Fibroblast of lung (primary cell): Measurements from ENCODE around the gene SH2D4B.

Experiments
- CTCF ChIP-seq, 2 donors: IDR thresholded peaks in 1 of 2; conservative IDR thresholded peaks in 1 of 2; 1 replicate in 1 of 2; 2 replicates in 1 of 2; pipeline ENCODE4 v1.5.1; 2011 to 2012; ENCODE audit warnings: low read length in 2 of 2, control low read depth in 1 of 2, inconsistent platforms in 1 of 2, low read depth in 1 of 2, mild to moderate bottlenecking in 1 of 2
- EZH2 ChIP-seq: IDR thresholded peaks from 2 replicates; pipeline ENCODE4 v1.5.1; 2012; ENCODE audit warnings: low read length, control low read depth, mild to moderate bottlenecking; ENCODE audit errors: missing control alignments

- TF ChIP-seq CTCF (conservative IDR thresholded peaks at IDR 0.05 in 1 of 2, IDR thresholded peaks at IDR 0.05 in 1 of 2; ENCODE audit: low read depth in 1 of 2, low read length in 2 of 2): no peak
- no peak for TF ChIP-seq EZH2
These were observed 118.2 kb downstream of the SH2D4B start for GRCh38 chr10:80655898-80656297.
